Measurements from ENCODE around the gene TRDN. TPM values are rescaled to one million over a fixed set of nuclear protein-coding genes. Genes with fewer than 3 reads are reported as not detected.

TRDN gene
- polyA plus RNA-seq, 1 donor from 2014 or later, result not detected

GRCh38 chr6:123515715-123516114 lies 121.0 kb downstream of the TRDN start:
- no peak overlapping the region for H3K4me3 ChIP-seq (ENCODE audit: low read length)
- H3K9me3 ChIP-seq (ENCODE audit: low read length), result no peaks in the 10 kb centered on the region
- H3K79me2 ChIP-seq (replicated peaks; ENCODE audit: insufficient read depth, low read length), result no peaks in the 10 kb centered on the region
- TF ChIP-seq EZH2 (IDR thresholded peaks at IDR 0.05; ENCODE audit: borderline replicate concordance, insufficient read depth, low read length, poor library complexity, severe bottlenecking), result no peak
- TF ChIP-seq, protein P1, sequence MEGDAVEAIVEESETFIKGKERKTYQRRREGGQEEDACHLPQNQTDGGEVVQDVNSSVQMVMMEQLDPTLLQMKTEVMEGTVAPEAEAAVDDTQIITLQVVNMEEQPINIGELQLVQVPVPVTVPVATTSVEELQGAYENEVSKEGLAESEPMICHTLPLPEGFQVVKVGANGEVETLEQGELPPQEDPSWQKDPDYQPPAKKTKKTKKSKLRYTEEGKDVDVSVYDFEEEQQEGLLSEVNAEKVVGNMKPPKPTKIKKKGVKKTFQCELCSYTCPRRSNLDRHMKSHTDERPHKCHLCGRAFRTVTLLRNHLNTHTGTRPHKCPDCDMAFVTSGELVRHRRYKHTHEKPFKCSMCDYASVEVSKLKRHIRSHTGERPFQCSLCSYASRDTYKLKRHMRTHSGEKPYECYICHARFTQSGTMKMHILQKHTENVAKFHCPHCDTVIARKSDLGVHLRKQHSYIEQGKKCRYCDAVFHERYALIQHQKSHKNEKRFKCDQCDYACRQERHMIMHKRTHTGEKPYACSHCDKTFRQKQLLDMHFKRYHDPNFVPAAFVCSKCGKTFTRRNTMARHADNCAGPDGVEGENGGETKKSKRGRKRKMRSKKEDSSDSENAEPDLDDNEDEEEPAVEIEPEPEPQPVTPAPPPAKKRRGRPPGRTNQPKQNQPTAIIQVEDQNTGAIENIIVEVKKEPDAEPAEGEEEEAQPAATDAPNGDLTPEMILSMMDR (IDR thresholded peaks at IDR 0.05; ENCODE audit: poor library complexity, severe bottlenecking), result no peak
- no peak for TF ChIP-seq RAD21 (conservative IDR thresholded peaks at IDR 0.05)
- TF ChIP-seq EP300 (conservative IDR thresholded peaks at IDR 0.05; ENCODE audit: poor library complexity, severe bottlenecking), result no peak
- no peak for TF ChIP-seq POLR2AphosphoS5 (IDR thresholded peaks at IDR 0.05)
- no peak for TF ChIP-seq REST (IDR thresholded peaks at IDR 0.05; ENCODE audit: borderline replicate concordance)
- TF ChIP-seq TAF1 (IDR thresholded peaks at IDR 0.05; ENCODE audit: low read depth), result no peak
- TF ChIP-seq MXI1 (conservative IDR thresholded peaks at IDR 0.05; ENCODE audit: poor library complexity, severe bottlenecking), result no peak
- no peak for TF ChIP-seq SMC3 (conservative IDR thresholded peaks at IDR 0.05; ENCODE audit: poor library complexity)
- no peaks in the 10 kb centered on the region for H3F3A ChIP-seq (ENCODE audit: insufficient read depth, low read length, poor library complexity, severe bottlenecking)
- no peaks in the 10 kb centered on the region for H3K36me3 ChIP-seq (ENCODE audit: insufficient read depth, low read length)
- no peaks in the 10 kb centered on the region for H3K27me3 ChIP-seq (ENCODE audit: insufficient read depth, low read depth, low read length)
- no peaks in the 10 kb centered on the region for H3K9me2 ChIP-seq (ENCODE audit: insufficient read depth, low read length)
- H2AFZ ChIP-seq (ENCODE audit: low read depth, low read length), result no peak overlapping the region
- H3K4me2 ChIP-seq (ENCODE audit: low read length), result no peak overlapping the region
- H4K20me1 ChIP-seq (ENCODE audit: insufficient read depth), result no peaks in the 10 kb centered on the region
- H3K9ac ChIP-seq (ENCODE audit: low read length), result no peak overlapping the region
- H3K27ac ChIP-seq (ENCODE audit: low read length), result no peak overlapping the region

GRCh38 chr6:123509112-123509511 lies 127.6 kb downstream of the TRDN start:
- no peak overlapping the region for H3K4me3 ChIP-seq (ENCODE audit: low read length)

More at GRCh38 chr6:123509112-123509511, 127.6 kb downstream of the TRDN start:
- Histone ChIP-seq H3K9me2 (ENCODE audit: insufficient read depth, low read length) (no peaks in the 10 kb centered on the region), H4K20me1 (ENCODE audit: insufficient read depth) (no peaks in the 10 kb centered on the region), H3K27ac (ENCODE audit: low read length) (no peak overlapping the region), H3K4me2 (ENCODE audit: low read length) (no peak overlapping the region), H3K27me3 (ENCODE audit: insufficient read depth, low read depth, low read length) (no peaks in the 10 kb centered on the region), H2AFZ (ENCODE audit: low read depth, low read length) (no peak overlapping the region), H3K79me2 (replicated peaks; ENCODE audit: insufficient read depth, low read length) (no peaks in the 10 kb centered on the region), H3K36me3 (ENCODE audit: insufficient read depth, low read length) (no peaks in the 10 kb centered on the region), H3K9ac (ENCODE audit: low read length) (no peak overlapping the region), H3K9me3 (ENCODE audit: low read length) (no peaks in the 10 kb centered on the region), H3F3A (ENCODE audit: insufficient read depth, low read length, poor library complexity, severe bottlenecking) (no peaks in the 10 kb centered on the region)
- TF ChIP-seq REST (IDR thresholded peaks at IDR 0.05; ENCODE audit: borderline replicate concordance) (no peak), EP300 (conservative IDR thresholded peaks at IDR 0.05; ENCODE audit: poor library complexity, severe bottlenecking) (no peak), RAD21 (conservative IDR thresholded peaks at IDR 0.05) (no peak), EZH2 (IDR thresholded peaks at IDR 0.05; ENCODE audit: borderline replicate concordance, insufficient read depth, low read length, poor library complexity, severe bottlenecking) (no peak), SMC3 (conservative IDR thresholded peaks at IDR 0.05; ENCODE audit: poor library complexity) (no peak), POLR2AphosphoS5 (IDR thresholded peaks at IDR 0.05) (no peak), MXI1 (conservative IDR thresholded peaks at IDR 0.05; ENCODE audit: poor library complexity, severe bottlenecking) (no peak), TAF1 (IDR thresholded peaks at IDR 0.05; ENCODE audit: low read depth) (no peak)
- TF ChIP-seq, protein P1 (IDR thresholded peaks at IDR 0.05; ENCODE audit: poor library complexity, severe bottlenecking), result no peak
